ENCODE data around the gene IMP4.

Gene IMP4

GRCh38 chr2:130389358-130389757 lies 46.7 kb downstream of the IMP4 start:
- no peak for DNase-seq (ENCODE audit: low read depth, low spot score)
- H3K4me3 ChIP-seq (ENCODE audit: low read length) = no peak overlapping the region

- H3K4me3 ChIP-seq (ENCODE audit: low read length) = no peak overlapping the region
- no peak for DNase-seq (ENCODE audit: low read depth, low spot score)
These were observed 47.1 kb downstream of the IMP4 start for GRCh38 chr2:130389783-130390182.

DNA sequence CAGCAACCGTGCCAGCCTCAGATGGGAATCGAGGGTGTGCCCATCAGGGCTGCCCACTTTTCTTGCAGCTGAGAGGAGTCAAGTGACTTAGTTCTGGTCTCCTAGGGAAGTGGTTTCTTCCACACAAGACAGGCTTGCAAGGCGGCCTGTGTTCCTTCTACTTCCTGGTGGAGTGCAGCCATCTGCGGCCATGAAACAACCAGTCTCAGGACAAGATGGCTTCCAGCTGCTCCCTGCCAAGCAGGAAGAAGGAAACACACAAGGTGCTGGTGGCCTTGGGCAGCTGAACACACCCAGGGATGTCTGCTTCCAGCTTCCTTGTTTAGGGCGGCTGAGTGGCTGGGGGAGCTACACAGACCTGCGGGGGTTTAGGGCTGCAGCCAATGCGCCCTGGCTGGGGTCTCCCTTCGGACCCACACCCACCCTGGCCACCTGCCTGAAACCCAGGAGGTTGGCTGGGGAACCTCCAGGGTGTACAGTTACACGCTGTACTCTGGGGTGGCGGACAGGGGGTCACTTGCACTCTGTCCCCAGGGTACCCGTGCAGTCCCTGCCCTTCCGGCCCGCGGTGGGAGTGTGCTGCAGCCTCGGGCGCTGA lies 47.9 kb downstream of the IMP4 start:
- H3K4me3 ChIP-seq (ENCODE audit: low read length) = no peak overlapping the region
- no peak for DNase-seq (ENCODE audit: low read depth, low spot score)

- DNase-seq (ENCODE audit: low read depth, low spot score) = no peak
- H3K4me3 ChIP-seq (ENCODE audit: low read length) = no peak overlapping the region
These were observed 48.6 kb downstream of the IMP4 start for GRCh38 chr2:130391058-130391871.

- DNase-seq (ENCODE audit: low read depth, low spot score) = no peak
- H3K4me3 ChIP-seq (ENCODE audit: low read length) = no peak overlapping the region
These were observed 49.4 kb downstream of the IMP4 start for GRCh38 chr2:130391872-130392670.

DNA sequence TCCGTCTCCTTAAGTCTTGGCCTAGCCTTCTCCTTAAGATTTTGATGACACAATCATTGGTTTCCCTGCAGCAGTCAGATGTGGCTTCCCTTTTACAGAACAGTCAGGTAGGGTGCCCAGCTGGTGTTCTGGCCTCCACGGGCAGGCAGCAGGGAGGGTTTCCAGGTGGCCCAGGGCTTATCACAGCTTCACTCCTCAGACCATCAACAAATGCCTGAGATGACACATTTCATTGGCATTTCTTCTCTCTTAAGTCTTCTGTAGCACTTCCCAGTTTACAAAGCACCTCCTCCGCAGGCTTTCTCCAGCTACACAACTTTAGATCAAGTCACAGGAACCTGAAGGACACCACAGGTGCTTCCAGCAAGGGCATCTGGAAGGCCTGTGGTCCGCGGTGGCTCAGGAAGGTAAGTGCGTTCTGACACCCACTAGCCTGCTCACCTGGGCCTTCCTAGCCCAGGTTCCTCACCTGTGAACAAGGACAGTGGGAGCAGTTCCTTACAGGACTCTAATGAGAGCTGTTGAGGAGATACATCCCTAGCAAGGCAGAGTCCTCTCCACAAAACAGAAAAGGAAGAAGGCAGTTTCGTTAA lies 50.7 kb downstream of the IMP4 start:
- DNase-seq (ENCODE audit: low read depth, low spot score) = no peak
- no peak overlapping the region for H3K4me3 ChIP-seq (ENCODE audit: low read length)

All from Jurkat, Clone E6-1 (cell line).